ENCODE data around the gene KRTAP6-3. TPM values are rescaled to one million over a fixed set of nuclear protein-coding genes. Genes with fewer than 3 reads are reported as not detected.

The KRTAP6-3 gene
- total and polyA plus RNA-seq, 3 donors from 2014 or later = 0.99 to 1.3 TPM; not detected in 1

DNA sequence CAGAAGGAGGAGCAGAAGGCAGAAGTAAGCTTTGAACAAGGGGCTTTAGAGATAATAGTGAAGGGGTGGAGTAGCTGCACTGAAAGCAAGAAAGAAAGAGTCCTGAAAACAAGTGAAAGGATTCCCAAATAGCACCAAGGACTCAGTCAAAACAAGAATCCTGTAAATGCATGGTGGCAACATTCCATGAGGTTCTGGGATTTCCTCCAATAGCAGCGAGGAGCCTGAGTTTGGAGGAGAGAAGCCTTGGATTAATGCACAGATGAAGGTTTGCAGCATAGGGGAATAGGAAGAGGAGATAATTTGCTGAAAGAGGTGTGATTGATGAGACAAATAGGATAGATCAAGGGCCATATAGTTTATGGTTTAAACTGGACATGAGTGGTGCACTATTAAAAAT is 12.9 kb upstream of the KRTAP6-3 start:
- Histone ChIP-seq H3K27me3 (no peaks in the 10 kb centered on the region), H3K4me1 (no peaks in the 10 kb centered on the region), H3K36me3 (ENCODE audit: low read depth, missing control alignments) (no peaks in the 10 kb centered on the region), H3K9me3 (no peaks in the 10 kb centered on the region), H3K4me3 (no peak overlapping the region), H3K27ac (no peak overlapping the region)
- intact Hi-C loops (cut with DNase I; ENCODE audit: low total_unique reads) = no loop called here
- DNase-seq = no peak
- 27 to 33% methylated on average over 1 of the region's 1 CpG for WGBS, 2 donors
- TF ChIP-seq, protein P1, sequence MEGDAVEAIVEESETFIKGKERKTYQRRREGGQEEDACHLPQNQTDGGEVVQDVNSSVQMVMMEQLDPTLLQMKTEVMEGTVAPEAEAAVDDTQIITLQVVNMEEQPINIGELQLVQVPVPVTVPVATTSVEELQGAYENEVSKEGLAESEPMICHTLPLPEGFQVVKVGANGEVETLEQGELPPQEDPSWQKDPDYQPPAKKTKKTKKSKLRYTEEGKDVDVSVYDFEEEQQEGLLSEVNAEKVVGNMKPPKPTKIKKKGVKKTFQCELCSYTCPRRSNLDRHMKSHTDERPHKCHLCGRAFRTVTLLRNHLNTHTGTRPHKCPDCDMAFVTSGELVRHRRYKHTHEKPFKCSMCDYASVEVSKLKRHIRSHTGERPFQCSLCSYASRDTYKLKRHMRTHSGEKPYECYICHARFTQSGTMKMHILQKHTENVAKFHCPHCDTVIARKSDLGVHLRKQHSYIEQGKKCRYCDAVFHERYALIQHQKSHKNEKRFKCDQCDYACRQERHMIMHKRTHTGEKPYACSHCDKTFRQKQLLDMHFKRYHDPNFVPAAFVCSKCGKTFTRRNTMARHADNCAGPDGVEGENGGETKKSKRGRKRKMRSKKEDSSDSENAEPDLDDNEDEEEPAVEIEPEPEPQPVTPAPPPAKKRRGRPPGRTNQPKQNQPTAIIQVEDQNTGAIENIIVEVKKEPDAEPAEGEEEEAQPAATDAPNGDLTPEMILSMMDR (IDR thresholded peaks at IDR 0.05) = no peak
- TF ChIP-seq POLR2A (IDR thresholded peaks at IDR 0.05) = no peak

DNA sequence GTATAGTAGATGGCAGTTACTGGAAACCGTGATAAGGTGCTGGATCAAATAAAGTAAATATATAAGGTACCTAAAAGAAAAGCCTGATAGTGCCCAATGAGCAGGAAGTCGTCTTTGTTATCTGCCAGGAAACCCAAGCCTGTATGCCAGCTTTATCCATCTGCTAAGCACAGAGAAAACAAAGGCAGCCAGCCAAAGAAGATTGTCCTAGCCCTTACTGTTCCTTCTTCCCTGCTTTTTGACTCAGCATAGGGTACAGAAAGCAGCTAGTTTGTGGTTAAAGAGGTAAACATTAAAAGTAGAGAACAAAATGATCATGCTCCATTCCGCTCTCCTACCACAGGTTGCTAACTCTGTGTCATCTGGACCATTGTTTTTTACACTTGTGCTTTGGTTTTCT is 12.1 kb upstream of the KRTAP6-3 start:
- no peak overlapping the region for H3K4me3 ChIP-seq
- WGBS, 2 donors = 59 to 63% methylated on average over 3 of the region's 3 CpGs
- TF ChIP-seq POLR2A (IDR thresholded peaks at IDR 0.05) = no peak
- TF ChIP-seq, protein P1 (IDR thresholded peaks at IDR 0.05) = no peak
- H3K36me3 ChIP-seq (ENCODE audit: low read depth, missing control alignments) = no peaks in the 10 kb centered on the region
- H3K9me3 ChIP-seq = no peaks in the 10 kb centered on the region
- no peaks in the 10 kb centered on the region for H3K27me3 ChIP-seq
- DNase-seq = no peak
- H3K4me1 ChIP-seq = no peaks in the 10 kb centered on the region
- intact Hi-C loops (cut with DNase I; ENCODE audit: low total_unique reads) = no loop called here
- no peak overlapping the region for H3K27ac ChIP-seq

DNA sequence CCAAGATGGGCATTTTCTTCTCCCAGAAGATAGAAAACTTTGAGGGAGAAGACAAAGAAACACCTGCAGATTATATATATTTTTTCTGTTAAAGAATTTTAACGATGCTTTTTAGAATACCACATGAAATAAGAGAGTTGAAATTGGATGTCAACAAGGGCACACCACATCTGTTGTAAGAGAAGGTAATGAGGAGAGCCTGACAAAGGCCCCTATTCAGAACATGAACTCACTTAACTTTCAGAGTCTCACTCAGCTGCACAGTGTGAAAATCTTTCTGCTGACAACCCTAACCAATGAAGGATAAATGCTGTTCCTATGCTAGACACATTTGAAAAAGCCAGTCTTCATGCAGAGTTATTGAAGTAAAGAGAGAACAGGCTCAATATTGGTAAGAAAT is 9.4 kb upstream of the KRTAP6-3 start:
- 40 to 71% methylated on average over 1 of the region's 1 CpG for WGBS, 2 donors
- H3K4me3 ChIP-seq = no peak overlapping the region
- no peaks in the 10 kb centered on the region for H3K9me3 ChIP-seq
- H3K27me3 ChIP-seq = no peaks in the 10 kb centered on the region
- H3K36me3 ChIP-seq (ENCODE audit: low read depth, missing control alignments) = no peaks in the 10 kb centered on the region
- H3K4me1 ChIP-seq = no peaks in the 10 kb centered on the region
- TF ChIP-seq, protein P1 (IDR thresholded peaks at IDR 0.05) = no peak
- no peak for TF ChIP-seq POLR2A (IDR thresholded peaks at IDR 0.05)
- intact Hi-C loops (cut with DNase I; ENCODE audit: low total_unique reads) = no loop called here
- no peak for DNase-seq
- no peak overlapping the region for H3K27ac ChIP-seq

DNA sequence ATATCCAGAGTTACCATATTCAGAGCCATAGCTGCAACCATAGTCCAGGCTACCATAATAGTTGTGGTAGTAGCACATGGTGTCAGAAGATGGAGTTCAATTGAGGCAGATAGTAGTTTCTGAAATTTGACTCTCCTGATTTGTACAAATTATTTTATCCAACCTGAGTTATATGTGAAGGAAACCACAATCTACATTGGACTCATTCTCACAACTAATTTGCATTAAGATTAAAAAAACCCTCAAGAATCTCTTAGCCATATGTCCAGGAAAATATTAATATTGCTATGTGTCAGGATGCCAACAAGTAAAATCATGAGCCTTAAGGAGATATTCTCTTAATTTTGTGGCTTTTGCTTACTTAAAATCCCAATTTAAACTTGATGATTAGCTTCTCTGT is 1.9 kb upstream of the KRTAP6-3 start, which contains the start of gene KRTAP22-2:
Gene KRTAP22-2 (minus strand): TSS at position 101 of the 400 bp plus-strand sequence.
- intact Hi-C loops (cut with DNase I; ENCODE audit: low total_unique reads) = no loop called here
- H3K9me3 ChIP-seq = no peaks in the 10 kb centered on the region
- H3K27me3 ChIP-seq = no peaks in the 10 kb centered on the region
- no peaks in the 10 kb centered on the region for H3K4me1 ChIP-seq
- TF ChIP-seq, protein P1 (IDR thresholded peaks at IDR 0.05) = no peak
- no peak for TF ChIP-seq POLR2A (IDR thresholded peaks at IDR 0.05)
- no peaks in the 10 kb centered on the region for H3K36me3 ChIP-seq (ENCODE audit: low read depth, missing control alignments)
- H3K27ac ChIP-seq = no peak within 1 kb of the TSS
- H3K4me3 ChIP-seq = no peak within 1 kb of the TSS
- no peak for DNase-seq

DNA sequence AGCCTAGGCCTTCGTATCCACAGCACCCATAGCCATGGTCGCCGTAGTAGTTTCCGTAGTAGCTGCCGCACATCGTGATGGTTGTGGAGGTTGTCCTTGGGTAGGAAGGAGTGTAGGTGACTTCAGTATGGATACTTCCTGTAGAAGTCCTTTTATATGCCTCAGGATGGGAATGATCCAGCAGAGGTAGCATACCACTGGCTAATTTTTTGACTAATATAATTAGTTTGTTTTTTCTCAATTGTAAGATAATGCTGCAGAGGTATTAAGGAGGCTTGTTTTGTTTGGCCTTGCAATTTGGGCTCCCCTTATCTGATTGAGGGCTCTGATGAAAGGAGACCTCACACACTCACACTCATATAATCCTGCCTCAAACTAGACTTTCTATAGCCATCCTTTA is 6.6 kb downstream of the KRTAP6-3 start, which contains the start of gene KRTAP6-2:
Gene KRTAP6-2 (minus strand): TSS at position 101 of the 400 bp plus-strand sequence. CDS start 28 bp downstream, at position 73.
- Histone ChIP-seq H3K4me1 (no peaks in the 10 kb centered on the region), H3K36me3 (ENCODE audit: low read depth, missing control alignments) (no peaks in the 10 kb centered on the region), H3K27ac (no peak within 1 kb of the TSS), H3K27me3 (no peaks in the 10 kb centered on the region), H3K9me3 (no peaks in the 10 kb centered on the region), H3K4me3 (no peak within 1 kb of the TSS)
- WGBS, 2 donors = 70 to 87% methylated on average over 6 of the region's 6 CpGs
- no peak for TF ChIP-seq POLR2A (IDR thresholded peaks at IDR 0.05)
- TF ChIP-seq, protein P1 (IDR thresholded peaks at IDR 0.05) = no peak
- no peak for DNase-seq
- intact Hi-C loops (cut with DNase I; ENCODE audit: low total_unique reads) = no loop called here
